CD4-positive, alpha-beta T cell (primary cell): ENCODE measurements around the gene LCN9. TPM values are rescaled to one million over a fixed set of nuclear protein-coding genes. Genes with fewer than 3 reads are reported as not detected.

Experiments used
- ATAC-seq: fragments of 200-7000 bp; cut with Tn5 transposase; one replicate; pipeline ENCODE4 v1.10.0; 2022; ENCODE audit warnings: mild to moderate bottlenecking; ENCODE audit not compliant: poor library complexity
- CTCF ChIA-PET: fragments of 350-600 bp; sonication (Branson Sonifier 250); formaldehyde crosslinking; loops from one replicate; lab custom pipeline; 2021; ENCODE audit warnings: antibody characterized with exemption, inconsistent platforms; lab: Charles Lee
- POLR2A ChIA-PET: fragments of 350-600 bp; sonication (Branson Sonifier 250); formaldehyde crosslinking; loops from one replicate; lab custom pipeline; 2021; ENCODE audit warnings: antibody characterized with exemption, inconsistent platforms; lab: Charles Lee
- DNase-seq, 14 experiments: peaks; one replicate each; pipeline ENCODE4 v3.0.0-alpha.2; 2013 to 2020; ENCODE audit warnings: mixed read lengths in 2 of 14
- H3K27ac ChIP-seq, 2 donors: one replicate each; pipeline versions ENCODE4 v1.5.1 to v1.7.0; 2013; ENCODE audit warnings: low read length in 2 of 2, low read depth in 1 of 2, mild to moderate bottlenecking in 1 of 2
- H3K27me3 ChIP-seq, 2 experiments: 1 replicate in 1 of 2; 2 replicates in 1 of 2; pipeline versions ENCODE4 v1.6.1 to v1.7.0; 2013; ENCODE audit warnings: low read length in 2 of 2, control low read depth in 1 of 2, mild to moderate bottlenecking in 1 of 2, moderate library complexity in 1 of 2; ENCODE audit not compliant: insufficient read depth in 2 of 2, control insufficient read depth in 1 of 2
- H3K36me3 ChIP-seq: one replicate; pipeline ENCODE4 v1.6.1; 2013; ENCODE audit warnings: low read length, control low read depth; ENCODE audit not compliant: insufficient read depth
- H3K4me1 ChIP-seq: one replicate; pipeline ENCODE4 v1.6.1; 2013; ENCODE audit warnings: low read length, control low read depth; ENCODE audit not compliant: insufficient read depth
- H3K4me3 ChIP-seq: one replicate; pipeline ENCODE4 v1.5.1; 2013; ENCODE audit warnings: mild to moderate bottlenecking, low read length, moderate library complexity
- H3K9me3 ChIP-seq, 2 experiments: 1 replicate in 1 of 2; 2 replicates in 1 of 2; pipeline versions ENCODE4 v1.6.1 to v1.7.0; 2013; ENCODE audit warnings: low read length in 2 of 2, mild to moderate bottlenecking in 2 of 2, control low read depth in 1 of 2, moderate library complexity in 1 of 2; ENCODE audit not compliant: control insufficient read depth in 1 of 2, insufficient read depth in 1 of 2
- H3K27ac Mint-ChIP-seq: one replicate; pipeline ENCODE4 v1.8.0; 2020; ENCODE audit warnings: mixed read lengths
- H3K27me3 Mint-ChIP-seq: one replicate; pipeline ENCODE4 v1.8.0; 2021; ENCODE audit warnings: mixed read lengths
- H3K36me3 Mint-ChIP-seq: one replicate; pipeline ENCODE4 v1.8.0; 2021; ENCODE audit warnings: low read depth, mixed read lengths
- H3K4me1 Mint-ChIP-seq: one replicate; pipeline ENCODE4 v1.8.0; 2021; ENCODE audit warnings: low read depth, mixed read lengths
- H3K4me3 Mint-ChIP-seq: one replicate; pipeline ENCODE4 v1.8.0; 2020; ENCODE audit warnings: mild to moderate bottlenecking, mixed read lengths
- H3K9me3 Mint-ChIP-seq: one replicate; pipeline ENCODE4 v1.8.0; 2020; ENCODE audit warnings: mixed read lengths
- CTCF ChIP-seq: fragments of 200-600 bp; IDR thresholded peaks from one replicate; pipeline ENCODE4 v1.8.0; 2022; ENCODE audit warnings: antibody characterized with exemption, mild to moderate bottlenecking
- intact Hi-C, 2 experiments: fragments of 100-400 bp; cut with DNase I in 1 of 2; cut with micrococcal nuclease in 1 of 2; formaldehyde crosslinking; loops; one replicate each; pipeline versions ENCODE4 v1.15.1 to v1.9.0; 2023 to 2025; cut with DNase I, micrococcal nuclease
- total RNA-seq, 174 experiments: library from RNA in 2 of 174; stranded (reverse) in 2 of 174; gene quantifications; one replicate each; pipeline ENCODE4 v1.2.3 and lab custom pipeline; 2021 to 2026

LCN9 gene
- total RNA-seq, 2 experiments from 2014 or later = not detected

- H3K36me3 ChIP-seq = no peaks in the 10 kb centered on the region
- no peaks in the 10 kb centered on the region for H3K27me3 ChIP-seq
- Mint-ChIP-seq H3K9me3 (no peaks in the 10 kb centered on the region), H3K27me3 (peaks cover 4% of the 10 kb centered on the region), H3K27ac (no peak overlapping the region), H3K4me3 (no peak overlapping the region), H3K4me1 (no peaks in the 10 kb centered on the region), H3K36me3 (no peaks in the 10 kb centered on the region)
- ChIA-PET CTCF (no interaction called here), POLR2A (no interaction called here)
- DNase-seq = no peak
- intact Hi-C loops = no loop called here
- ATAC-seq = no peak
- H3K4me3 ChIP-seq = no peak overlapping the region
- peaks cover 0 to 16% of the 10 kb centered on the region in 2 experiments for H3K9me3 ChIP-seq
- H3K4me1 ChIP-seq = no peaks in the 10 kb centered on the region
- no peak for TF ChIP-seq CTCF
- H3K27ac ChIP-seq = no peak overlapping the region
Measured at GRCh38 chr9:135673941-135674340, 10.8 kb downstream of the LCN9 start.

GRCh38 chr9:135674977-135675376 is 11.9 kb downstream of the LCN9 start:
- peaks cover 0 to 9% of the 10 kb centered on the region in 2 experiments for H3K9me3 ChIP-seq
- intact Hi-C loops = no loop called here
- ChIA-PET CTCF (no interaction called here), POLR2A (no interaction called here)
- TF ChIP-seq CTCF = no peak
- DNase-seq (no peak), ATAC-seq (no peak)
- H3K27me3 ChIP-seq = no peaks in the 10 kb centered on the region
- Mint-ChIP-seq H3K36me3 (no peaks in the 10 kb centered on the region), H3K27me3 (peaks cover 4% of the 10 kb centered on the region), H3K4me1 (no peaks in the 10 kb centered on the region), H3K9me3 (no peaks in the 10 kb centered on the region), H3K27ac (no peak overlapping the region), H3K4me3 (no peak overlapping the region)
- H3K4me3 ChIP-seq = no peak overlapping the region
- H3K36me3 ChIP-seq = no peaks in the 10 kb centered on the region
- H3K27ac ChIP-seq = no peak overlapping the region
- H3K4me1 ChIP-seq = no peaks in the 10 kb centered on the region

- TF ChIP-seq CTCF = no peak
- Histone ChIP-seq H3K9me3 (no peaks in the 10 kb centered on the region), H3K4me3 (no peak overlapping the region), H3K36me3 (no peaks in the 10 kb centered on the region), H3K4me1 (no peaks in the 10 kb centered on the region), H3K27ac (no peak overlapping the region), H3K27me3 (no peaks in the 10 kb centered on the region)
- CTCF ChIA-PET = no interaction called here
- H3K36me3 Mint-ChIP-seq = no peaks in the 10 kb centered on the region
- H3K4me3 Mint-ChIP-seq = no peak overlapping the region
- no peaks in the 10 kb centered on the region for H3K4me1 Mint-ChIP-seq
- DNase-seq = no peak
- POLR2A ChIA-PET = no interaction called here
- H3K27ac Mint-ChIP-seq = no peak overlapping the region
- H3K27me3 Mint-ChIP-seq = peaks cover 4% of the 10 kb centered on the region
- intact Hi-C loops = no loop called here
- H3K9me3 Mint-ChIP-seq = no peaks in the 10 kb centered on the region
- ATAC-seq = no peak
Measured at GRCh38 chr9:135676891-135677290, 13.8 kb downstream of the LCN9 start.
